22Rv1 (cell line): ENCODE data around the gene CEP57.

Experiments
- ZFX ChIP-seq: fragments of 450-650 bp; IDR thresholded peaks from 2 replicates; pipeline ENCODE4 v1.6.1; 2017; ENCODE audit warnings: antibody characterized with exemption, borderline replicate concordance
- TF ChIP-seq, protein P1 (sequence below): fragments of 450-650 bp; IDR thresholded peaks from 2 replicates; pipeline ENCODE4 v1.5.1; 2017; ENCODE audit warnings: mild to moderate bottlenecking

DNA sequence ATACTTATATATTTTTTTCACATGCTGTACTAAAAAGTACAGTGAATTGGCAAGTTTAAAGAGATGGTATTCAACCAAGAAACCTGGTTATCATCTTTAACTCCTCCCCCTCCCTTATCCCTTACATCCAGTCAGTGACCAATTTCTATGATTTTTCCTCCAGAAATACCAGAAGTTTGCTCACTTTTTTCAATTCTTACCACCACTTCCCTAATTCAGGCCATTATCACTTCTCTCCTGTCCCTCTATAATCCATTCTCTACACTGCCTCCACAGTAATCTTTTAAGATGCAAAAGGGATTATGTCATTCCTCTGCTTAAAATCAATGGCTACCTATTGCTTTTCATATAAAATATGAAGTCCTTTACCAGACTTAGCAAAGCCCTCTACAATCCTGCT lies 62.8 kb downstream of the CEP57 start:
- TF ChIP-seq, protein P1, sequence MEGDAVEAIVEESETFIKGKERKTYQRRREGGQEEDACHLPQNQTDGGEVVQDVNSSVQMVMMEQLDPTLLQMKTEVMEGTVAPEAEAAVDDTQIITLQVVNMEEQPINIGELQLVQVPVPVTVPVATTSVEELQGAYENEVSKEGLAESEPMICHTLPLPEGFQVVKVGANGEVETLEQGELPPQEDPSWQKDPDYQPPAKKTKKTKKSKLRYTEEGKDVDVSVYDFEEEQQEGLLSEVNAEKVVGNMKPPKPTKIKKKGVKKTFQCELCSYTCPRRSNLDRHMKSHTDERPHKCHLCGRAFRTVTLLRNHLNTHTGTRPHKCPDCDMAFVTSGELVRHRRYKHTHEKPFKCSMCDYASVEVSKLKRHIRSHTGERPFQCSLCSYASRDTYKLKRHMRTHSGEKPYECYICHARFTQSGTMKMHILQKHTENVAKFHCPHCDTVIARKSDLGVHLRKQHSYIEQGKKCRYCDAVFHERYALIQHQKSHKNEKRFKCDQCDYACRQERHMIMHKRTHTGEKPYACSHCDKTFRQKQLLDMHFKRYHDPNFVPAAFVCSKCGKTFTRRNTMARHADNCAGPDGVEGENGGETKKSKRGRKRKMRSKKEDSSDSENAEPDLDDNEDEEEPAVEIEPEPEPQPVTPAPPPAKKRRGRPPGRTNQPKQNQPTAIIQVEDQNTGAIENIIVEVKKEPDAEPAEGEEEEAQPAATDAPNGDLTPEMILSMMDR = no peak
- TF ChIP-seq ZFX = no peak
